Measurements from ENCODE around the gene TEX26.
"Not testable (repeated sequence)": the region's sequence is repeated elsewhere in the genome, so short reads cannot be mapped to it uniquely, and the experiment has no call there.

TEX26 gene

DNA sequence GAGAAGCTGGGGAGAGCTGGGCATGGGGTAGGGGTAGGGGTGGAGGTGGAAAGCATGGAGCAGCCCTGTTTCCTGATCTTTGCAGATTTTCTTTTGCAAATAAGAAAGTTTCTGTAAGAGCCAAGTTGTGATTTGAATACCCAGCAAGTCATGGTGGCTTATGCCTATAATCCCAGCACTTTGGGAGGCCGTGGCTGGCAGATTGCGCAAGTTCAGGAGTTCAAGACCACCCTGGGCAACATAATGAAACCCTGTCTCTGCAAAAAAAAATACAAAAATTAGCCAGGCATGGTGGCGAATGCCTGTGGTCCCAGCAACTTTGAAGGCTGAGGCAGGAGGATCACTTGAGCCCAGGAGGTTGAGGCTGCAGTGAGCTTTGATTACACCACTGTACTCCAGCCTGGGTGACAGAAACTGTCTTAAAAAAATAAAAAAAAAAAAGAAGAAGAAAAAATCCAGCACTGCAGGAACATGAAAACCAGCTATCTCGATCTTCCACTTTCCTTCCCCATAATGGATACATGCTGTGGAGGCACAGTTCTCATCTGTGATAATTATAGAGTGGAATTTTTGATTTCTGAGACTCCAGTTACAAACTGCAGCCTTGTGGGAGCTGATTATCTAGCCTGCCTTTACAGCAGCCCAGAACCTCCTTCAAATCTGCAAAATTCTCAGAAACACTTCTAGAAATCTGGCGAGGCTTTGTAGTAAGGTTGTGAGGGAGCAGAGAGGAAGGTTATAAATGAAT is 12.1 kb upstream of the TEX26 start:
- no peak for DNase-seq

DNA sequence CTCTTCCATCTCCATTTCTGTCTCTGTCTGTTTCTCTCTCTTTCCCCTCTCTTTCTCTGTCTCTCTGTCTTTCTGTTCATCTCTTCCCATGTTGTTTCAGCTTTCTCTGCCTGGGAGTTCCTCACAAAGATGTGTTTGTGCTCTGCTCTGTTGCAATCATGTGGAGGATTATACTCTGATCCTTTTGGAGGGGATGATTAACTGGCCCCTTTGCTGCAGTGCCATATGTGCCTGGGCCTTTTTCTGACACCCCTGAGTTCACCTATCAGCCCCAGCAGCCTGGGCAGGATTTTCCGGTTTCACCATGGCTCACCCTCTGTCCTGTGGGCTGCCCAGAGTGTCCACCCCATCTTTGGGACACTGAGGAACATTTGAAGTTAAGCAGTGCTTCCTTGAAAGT is 9.0 kb upstream of the TEX26 start:
- DNase-seq: no peak

DNA sequence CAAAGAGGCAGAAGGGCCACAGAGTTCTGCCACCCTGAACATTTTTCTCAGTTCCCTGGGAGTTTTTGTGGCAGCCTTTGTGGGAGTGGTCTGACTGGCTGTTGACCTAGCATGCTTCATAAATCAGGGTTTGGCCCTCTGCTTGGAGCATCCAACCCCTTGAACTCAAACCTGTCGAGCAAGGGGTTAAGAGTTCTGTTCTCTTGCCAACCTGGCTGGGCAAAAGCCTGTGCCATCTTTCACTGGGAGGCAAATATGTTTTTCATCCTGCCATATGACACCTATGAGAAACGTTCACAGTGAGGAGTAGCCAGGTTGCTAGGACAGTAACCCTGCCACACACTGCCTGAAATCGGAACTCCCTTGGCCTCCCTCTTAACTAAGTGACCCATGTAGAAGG is 7.7 kb upstream of the TEX26 start:
- DNase-seq: no peak

DNA sequence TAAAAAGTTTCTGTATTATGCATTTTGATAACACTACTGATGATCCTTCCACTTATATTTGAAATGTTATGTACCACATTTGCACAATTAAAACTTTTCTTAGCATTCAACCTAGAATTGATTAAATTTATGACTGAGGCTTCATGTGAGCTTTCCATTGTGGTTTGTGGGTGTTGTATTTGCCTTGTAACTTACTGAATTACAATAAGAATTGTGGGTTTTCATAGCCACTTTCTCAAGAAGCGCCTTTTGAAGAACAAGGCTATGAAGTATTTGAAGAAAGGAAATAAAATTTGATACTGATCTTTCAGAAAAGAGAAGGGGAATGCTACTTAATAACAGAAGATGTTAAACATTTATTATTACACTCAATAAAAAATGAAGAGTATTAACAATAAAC is 7.0 kb upstream of the TEX26 start:
- DNase-seq: no peak

DNA sequence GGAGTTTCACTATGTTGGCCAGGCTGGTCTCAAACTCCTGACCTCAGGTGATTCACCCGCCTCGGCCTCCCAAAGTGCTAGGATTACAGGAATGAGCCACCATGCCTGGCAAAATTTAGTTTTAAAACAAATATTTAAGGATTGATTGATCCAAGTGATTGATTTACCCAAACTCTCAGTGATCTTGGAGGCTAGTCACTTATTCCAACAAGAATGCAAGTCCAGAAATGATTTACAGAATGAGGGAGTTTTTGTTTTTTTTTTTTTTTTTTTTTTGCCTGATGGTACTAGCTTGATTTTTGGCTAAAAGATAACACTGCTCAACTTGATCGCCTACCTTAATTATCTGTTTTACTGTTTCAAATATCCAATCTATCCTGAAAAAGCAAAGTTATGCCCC is 5.7 kb upstream of the TEX26 start:
- DNase-seq: no peak

DNA sequence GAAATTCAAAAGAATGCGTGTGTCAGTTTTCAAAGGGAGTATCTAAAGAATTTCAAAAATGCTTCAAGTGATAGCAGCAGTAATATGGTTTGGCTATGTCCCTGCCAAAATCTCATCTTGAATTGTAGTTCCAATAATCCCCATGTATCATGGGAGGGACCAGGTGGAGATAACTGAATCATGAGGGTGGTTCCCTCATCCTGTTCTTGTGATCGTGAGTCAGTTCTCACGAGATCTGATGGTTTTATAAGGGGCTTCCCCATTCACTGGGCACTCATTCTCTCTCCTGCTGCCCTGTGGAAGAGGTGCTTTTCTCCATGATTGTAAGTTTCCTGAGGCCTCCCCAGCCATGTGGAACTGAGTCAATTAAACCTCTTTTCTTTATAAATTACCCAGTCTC is 5.3 kb upstream of the TEX26 start:
- not testable (repeated sequence) for DNase-seq

DNA sequence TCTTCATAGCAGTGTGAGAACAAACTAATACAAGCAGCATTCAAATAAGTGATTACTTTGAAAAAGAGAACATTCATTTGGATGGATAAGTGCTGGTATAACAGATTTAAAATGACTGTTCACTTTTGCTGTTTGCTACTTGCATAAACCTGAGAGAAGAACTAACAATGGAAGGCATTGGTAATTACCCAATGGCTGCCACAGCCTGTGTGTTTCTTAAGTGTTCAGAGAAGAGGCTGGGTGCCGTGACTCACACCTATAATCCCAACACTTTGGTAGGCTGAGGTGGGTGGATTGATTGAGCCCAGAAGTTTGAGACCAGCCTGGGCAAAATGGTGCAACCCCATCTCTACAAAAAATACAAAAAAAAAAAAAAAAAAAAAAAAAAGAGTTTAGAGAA is 4.9 kb upstream of the TEX26 start:
- no peak for DNase-seq

DNA sequence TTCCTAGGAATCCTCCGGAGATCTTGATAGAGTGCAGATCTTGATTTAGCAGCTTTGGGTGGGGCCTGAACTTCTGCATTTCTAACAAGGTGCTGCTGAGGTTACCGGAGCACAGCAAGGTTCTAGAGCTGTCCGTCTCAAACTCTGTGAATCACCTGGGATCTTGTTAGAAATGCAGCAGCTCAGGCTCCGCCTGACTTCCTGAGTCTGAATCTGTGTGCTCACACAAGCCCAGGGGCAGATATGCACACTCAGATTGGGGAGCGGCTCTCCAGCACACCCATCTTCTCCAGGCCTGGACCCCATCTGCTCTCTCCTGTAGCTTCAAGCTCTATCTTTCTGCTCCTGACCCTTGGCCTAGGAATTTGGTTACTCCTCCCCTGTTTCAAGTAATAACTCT is 3.5 kb upstream of the TEX26 start:
- DNase-seq: no peak

DNA sequence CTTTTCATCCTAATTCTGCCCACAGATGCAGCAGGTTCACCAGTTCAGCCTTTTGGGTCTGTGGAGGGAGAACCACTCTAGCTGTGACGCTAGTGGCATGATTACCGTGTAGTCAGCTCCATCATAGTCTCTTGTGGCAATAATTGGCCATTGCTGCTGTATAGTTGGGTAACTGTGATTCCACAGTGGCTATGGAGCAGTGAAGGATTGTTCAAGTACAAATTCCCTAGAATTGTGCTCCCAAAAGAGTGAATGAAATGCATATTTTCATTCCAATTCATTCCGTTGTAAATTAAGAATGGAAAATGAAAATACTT is 856 bp downstream of the TEX26 start:
- DNase-seq: no peak

DNA sequence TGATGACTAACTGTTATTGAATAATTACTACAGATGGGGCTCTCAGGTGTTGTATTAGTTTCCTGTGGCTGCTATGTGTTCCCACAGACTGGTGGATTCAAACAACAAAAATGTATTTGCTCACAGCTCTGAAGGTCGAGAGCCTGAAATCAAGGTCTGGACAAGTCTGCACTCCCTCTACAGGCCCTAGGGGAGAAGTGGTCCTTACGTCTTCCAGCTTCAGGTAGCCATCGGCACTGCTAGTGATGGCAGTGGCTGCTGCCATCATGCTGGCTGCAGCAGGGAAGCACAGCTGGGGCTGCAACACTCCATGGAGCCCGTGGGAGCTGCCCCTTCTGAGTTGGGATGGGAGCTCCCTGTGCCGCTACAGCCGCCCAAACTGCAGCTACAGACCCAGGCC is 1.9 kb downstream of the TEX26 start:
- DNase-seq: no peak

DNA sequence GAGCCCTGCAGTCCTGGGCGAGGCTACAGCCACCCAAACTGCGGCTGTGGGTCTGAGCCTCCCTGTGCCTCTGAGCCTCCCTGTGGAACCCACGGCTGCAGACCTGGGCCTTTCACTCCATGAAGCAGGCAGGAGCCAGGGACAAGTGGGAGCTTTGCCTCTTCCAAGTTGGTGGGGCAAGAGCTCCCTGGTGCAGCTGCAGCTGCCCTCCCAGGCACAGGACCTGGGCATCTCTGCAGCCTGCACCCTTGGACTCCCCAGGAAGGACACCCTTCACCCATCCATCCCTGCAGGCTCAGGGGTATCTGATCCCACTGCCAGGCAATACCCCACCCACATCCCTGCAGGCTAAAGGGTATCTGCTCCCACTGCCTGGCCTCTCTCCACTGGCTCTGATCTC is 2.3 kb downstream of the TEX26 start:
- DNase-seq: no peak

DNA sequence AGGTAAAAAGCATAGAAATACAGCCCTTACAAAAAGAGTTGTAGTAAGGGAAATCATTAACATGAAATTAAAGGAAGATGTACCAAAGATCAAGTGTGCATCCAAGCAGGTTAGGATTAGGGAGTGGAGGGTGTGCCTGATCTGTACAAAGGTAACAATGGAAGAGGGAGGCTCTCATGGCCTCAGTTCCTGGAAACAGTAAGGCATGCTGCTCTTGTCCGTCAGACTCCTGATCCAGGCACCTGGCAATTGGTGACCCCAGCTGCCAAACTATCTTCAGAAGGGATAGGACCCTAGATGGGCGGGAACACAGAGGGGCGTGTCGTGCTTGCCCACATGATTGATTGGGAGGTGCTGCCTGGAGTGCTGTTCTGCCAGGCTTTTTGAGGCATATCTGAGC is 4.5 kb downstream of the TEX26 start:
- DNase-seq: no peak

DNA sequence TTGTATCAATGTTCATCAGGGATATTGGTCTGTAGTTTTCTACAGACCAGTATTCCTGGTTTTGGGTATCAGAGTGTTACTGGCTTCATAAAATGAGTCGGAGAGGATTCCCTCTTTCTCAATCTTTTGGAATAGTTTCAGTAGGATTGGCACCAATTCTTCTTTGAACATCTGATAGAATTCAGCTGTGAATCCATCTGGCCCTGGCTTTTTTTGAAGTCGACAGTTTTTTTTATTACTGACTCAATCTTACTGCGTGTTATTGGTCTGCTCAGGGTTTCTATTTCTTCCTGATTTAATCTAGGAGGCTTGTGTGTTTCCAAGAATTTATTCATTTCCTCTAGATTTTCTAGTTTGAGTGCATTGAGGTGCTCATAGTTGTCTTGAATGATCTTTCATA is 11.4 kb downstream of the TEX26 start:
- DNase-seq: no peak

DNA sequence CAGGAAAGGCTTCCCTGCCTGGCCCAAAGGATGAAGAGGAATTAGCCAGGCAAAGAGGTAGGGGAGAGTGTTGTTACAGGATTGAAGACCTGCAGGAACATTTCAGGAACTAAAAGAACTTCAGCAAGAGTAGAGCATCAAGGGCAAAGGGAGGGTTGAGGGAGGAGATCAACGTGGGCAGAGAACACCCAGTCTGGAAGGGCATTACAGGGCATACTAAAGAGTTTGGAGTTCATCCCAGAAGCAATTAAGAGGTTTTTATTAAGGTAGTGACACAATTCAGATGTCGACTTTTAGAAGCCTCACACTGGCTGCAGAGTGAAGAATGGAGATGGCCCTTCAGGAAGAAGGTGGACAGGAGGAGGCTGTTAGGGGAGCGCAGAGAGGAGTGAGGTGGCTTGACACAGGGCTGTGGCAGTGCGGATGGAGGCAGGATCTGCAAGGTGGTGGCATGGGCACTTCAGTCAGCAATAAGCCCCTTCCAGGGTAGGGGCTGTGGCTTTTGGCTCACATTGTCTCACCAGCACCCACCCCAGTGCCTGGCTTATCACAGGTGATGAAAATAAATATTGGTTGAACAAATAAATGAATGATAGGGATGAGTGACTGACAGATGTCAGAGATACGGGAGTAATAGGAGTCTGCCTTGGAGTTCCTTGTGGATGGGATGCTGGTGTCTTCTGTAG is 24.9 kb downstream of the TEX26 start:
- DNase-seq: no peak

DNA sequence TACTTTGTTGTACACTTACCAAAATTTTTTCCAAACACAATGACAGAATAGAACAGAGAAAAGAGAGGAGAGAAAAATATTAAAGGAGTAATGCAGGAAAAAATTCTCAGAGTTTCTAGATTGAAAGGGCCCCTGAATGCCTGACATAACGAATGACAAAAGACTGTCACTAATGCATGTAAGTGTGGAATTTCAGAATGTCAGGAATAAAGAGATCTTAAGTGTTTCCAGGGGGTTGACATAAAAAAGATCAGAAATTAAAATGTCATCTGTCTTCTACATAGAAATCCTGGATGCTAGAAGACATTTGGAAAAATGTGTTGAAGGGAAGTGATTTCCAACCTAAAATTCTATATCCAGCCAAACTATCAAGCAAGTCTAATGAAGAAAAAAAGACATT is 27.2 kb downstream of the TEX26 start:
- no peak for DNase-seq

DNA sequence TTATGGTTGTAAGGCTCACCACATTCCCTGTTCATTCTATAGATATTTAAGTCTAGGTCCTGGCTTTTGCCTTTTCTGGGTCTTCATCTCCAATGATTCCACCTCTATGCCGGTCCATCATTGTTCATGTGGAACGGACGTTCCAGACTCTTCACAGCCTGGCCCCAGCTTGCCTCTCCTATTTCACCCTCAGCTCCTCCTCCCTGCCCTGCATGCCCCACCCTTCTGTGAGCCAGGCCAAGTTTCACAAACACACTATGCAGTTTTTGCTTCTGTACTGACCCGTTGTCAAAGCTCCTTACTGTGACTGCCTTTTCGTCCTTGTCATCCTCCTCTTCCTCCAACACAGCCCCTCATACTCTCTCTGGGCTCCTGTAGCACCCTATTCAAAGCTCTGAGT is 31.3 kb downstream of the TEX26 start:
- peak; percentile 43 for DNase-seq

DNA sequence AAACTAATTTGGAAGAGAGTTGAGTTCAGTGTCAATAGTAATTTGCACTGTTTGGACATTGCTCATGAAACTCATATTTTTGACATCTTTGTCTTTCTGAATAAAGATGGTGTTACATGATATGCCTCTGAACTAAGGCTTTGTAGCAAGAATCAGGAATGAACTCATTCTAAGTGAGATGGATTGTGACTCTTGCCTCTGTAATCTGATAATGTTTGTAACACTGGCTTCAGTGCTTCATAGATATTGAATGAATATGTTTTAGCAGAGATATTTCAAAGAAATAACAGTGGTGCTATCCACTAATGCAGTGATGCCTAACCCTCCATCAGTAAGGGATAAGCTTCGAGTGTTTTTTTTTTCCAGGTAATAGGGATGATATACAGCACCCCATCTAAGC is 32.9 kb downstream of the TEX26 start:
- no peak for DNase-seq

DNA sequence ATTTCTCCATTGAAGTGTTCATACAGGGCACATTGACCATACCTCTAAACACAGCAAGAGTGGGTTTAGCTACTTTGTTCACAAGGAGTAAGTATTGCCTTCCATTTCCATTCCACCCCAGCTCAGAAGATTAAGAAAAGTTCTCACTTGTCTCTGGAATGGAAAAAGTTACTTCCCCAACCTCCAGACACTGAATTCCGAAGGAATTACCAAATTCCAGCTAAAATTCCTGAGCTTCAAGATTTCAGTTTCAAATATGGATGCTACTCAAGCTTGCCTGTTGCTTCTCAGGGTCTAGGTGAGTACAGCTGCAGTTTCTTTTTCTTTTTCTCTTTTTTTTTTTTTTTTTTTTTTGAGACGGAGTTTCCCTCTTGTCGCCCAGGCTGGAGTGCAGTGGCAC is 33.6 kb downstream of the TEX26 start:
- DNase-seq: no peak

DNA sequence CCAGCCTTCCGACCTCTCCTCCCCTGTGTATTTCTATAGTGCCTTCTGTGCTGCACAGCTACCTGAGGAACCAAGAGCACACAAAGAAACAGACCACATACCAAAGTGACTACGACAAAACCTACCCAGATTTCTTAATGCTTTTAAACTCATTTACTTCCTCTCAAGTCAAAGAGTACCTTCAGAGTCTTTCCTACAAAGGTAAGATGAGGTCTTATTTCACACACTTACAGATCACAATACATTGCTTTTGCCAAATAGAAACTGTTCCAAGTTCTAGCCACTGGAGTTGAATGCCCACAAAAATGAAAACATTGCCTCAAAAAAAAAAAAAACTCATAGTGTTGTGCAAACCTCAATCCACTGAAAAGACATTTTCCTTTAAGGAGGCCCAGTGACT is 36.4 kb downstream of the TEX26 start:
- no peak for DNase-seq

DNA sequence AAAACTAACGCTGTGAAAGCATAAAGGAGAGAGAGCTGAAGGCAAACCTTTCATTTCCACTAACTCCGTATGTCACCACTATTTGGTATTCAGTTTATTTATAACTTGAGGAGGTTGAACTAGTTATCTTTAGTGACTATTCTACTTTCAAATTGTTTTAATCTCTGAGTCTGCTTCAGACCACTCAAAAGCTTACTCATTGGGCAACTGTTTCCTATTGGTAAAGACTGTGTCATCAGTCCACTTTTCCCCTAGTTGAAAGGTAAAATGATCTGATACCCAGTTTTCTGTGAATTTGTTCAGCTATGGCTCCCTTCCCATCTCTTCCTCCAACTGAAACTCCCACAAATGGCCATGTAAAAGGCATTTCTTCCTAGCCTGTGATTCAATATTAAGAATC is 39.1 kb downstream of the TEX26 start:
- DNase-seq: no peak

DNA sequence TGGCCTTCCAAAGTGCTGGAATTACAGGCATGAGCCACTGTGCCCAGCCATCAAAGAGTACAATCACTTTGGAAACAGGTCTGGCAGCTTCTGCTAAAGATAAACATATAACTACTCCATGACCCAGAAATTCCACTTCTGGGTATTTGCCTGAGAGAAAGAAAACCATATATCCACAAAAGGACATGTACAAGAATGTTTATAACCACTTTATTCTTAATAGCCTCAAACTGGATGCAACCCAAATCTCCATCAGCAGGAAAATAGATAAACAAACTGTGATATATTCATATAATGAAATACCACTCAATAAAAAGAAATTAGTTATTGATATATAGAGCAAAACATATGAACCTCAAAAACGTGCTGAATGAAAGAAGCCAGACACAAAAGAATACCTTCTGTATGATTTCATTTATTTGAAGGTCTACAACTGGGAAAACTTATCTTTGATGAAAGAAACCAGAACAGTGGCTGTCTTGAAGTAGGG is 40.5 kb downstream of the TEX26 start:
- no peak for DNase-seq

DNA sequence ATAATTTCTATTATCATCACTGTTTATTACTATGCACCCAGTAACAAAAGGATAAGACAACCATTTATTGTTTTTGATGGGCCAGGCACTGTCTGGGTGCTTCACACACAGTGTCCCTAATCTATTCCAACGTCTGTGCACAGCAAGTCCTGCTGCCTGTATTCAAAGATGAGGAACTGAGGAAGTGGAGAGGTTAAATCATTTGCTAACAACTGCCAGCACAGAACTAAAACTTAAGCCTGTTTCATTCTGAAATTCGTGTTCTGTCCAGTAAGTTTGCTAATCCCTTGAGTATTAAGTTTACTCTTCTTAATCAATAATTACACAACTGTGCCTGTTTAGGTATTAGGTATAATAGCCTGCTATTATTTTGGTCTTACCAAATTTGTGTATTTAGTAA is 41.9 kb downstream of the TEX26 start:
- DNase-seq: no peak

DNA sequence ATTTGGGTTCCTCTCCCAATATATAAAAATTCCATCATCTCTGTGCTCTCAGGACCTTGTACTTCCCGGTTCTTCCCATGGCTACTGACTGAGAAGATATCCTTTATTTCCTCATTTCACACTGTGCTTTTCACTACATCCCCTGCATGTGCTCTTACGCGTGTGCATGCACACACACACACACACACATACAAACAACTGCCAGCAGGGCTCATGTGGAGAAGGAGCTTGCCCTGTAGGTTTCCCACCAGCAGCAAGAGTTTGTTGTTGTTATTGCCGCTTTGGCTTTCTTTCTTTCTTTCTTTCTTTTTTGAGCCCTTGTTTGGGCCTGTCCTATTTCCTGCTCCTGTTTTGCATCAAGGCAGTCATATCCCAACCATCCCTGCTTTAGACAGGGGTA is 43.6 kb downstream of the TEX26 start:
- no peak for DNase-seq

DNA sequence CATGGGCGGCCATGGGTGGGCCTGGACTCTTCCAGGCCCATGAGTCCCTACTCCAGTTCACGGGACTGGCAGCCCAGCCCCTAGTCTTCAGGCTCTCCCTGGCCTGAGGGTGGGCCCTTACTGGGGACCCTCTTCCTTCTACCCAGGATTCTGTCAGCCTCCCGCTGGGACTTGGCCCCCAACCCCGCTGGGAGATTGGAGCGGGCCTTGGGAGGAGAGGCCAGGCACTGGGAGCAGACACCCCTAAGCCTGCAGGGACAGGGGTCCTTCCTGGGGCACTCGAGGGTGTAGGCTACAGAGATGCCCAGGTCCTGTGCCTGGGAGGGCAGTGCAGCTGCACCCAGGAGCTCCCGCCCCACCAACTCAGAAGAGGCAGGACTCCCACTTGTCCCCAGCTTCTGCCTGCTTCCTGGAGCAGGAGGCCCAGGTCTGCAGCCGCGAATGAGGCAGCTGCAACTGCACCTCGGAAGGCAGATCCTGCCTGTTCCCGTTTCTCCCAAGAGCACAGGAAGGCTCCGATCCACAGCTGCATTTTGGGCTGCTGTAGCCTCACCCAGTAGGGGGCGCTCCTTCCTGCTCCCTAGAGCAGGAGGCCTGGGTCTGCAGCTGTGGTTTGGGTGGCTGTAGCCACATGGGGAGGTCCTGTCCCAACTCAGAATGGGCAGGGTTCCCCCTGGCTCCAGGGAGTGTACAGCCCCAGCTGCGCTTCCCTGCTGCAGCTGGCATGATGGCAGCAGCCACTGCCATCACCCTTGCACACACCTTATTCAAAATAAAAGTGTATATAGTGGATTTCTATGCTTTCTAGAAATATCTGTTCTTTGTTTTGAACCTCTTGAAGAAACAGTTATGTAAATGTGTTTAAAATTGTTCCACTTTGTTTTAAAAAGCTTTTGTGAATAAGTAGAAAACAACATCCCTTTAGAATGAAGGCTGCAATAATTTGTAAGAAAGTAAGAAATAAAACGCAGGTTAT is 46.8 kb downstream of the TEX26 start:
- peak; percentile 33 for DNase-seq

All from NCI-H748 treated with DMSO at 0.1 percent for 48 hours (cell line).